GM23338 (cell line): ENCODE results near the gene C2CD3. TPM values are rescaled to one million over a fixed set of nuclear protein-coding genes. Genes with fewer than 3 reads are reported as not detected.

Source experiments
- ATAC-seq: fragments of 200-7000 bp; cut with Tn5 transposase; 3 replicates; pipeline ENCODE4 v1.9.1; 2020
- DNase-seq: peaks from one replicate; pipeline ENCODE4 v3.0.0-alpha.2; 2015; ENCODE audit warnings: low spot score
- H2AFZ ChIP-seq: fragments of 200-600 bp; sonication (generic); 2 replicates; pipeline ENCODE4 v1.8.0; 2016; ENCODE audit warnings: antibody characterized with exemption, mild to moderate bottlenecking, moderate library complexity
- H3F3A ChIP-seq: fragments of 200-600 bp; sonication (generic); replicated peaks from 2 replicates; pipeline ENCODE4 v1.8.0; 2017; ENCODE audit warnings: antibody characterized with exemption, mixed run types, low read depth
- H3K27ac ChIP-seq: fragments of 200-600 bp; sonication (generic); 2 replicates; pipeline ENCODE4 v1.6.1; 2016; ENCODE audit warnings: low read depth
- H3K27me3 ChIP-seq: fragments of 200-600 bp; sonication (generic); 2 replicates; pipeline ENCODE4 v1.8.0; 2016; ENCODE audit warnings: mild to moderate bottlenecking, mixed run types, moderate library complexity; ENCODE audit not compliant: insufficient read depth
- H3K36me3 ChIP-seq: fragments of 200-600 bp; sonication (generic); 2 replicates; pipeline ENCODE4 v1.8.0; 2016; ENCODE audit warnings: mild to moderate bottlenecking; ENCODE audit not compliant: insufficient read depth
- H3K4me1 ChIP-seq: fragments of 200-600 bp; sonication (generic); 2 replicates; pipeline ENCODE4 v1.8.0; 2016; ENCODE audit warnings: mild to moderate bottlenecking, moderate library complexity; ENCODE audit not compliant: insufficient read depth
- H3K4me2 ChIP-seq: fragments of 200-600 bp; sonication (generic); 2 replicates; pipeline ENCODE4 v1.7.1; 2017; ENCODE audit warnings: mixed run types
- H3K4me3 ChIP-seq: fragments of 200-600 bp; sonication (generic); 2 replicates; pipeline ENCODE4 v1.6.1; 2016; ENCODE audit warnings: mixed run types
- H3K79me2 ChIP-seq: fragments of 200-600 bp; sonication (generic); replicated peaks from 2 replicates; pipeline ENCODE4 v1.8.0; 2017; ENCODE audit warnings: mild to moderate bottlenecking; ENCODE audit not compliant: insufficient read depth
- H3K9me2 ChIP-seq: fragments of 200-600 bp; sonication (generic); 2 replicates; pipeline ENCODE4 v1.8.0; 2017; ENCODE audit not compliant: insufficient read depth
- H4K20me1 ChIP-seq: fragments of 200-600 bp; sonication (generic); replicated peaks from 2 replicates; pipeline ENCODE4 v1.8.0; 2017; ENCODE audit warnings: mild to moderate bottlenecking; ENCODE audit not compliant: insufficient read depth
- H3K27ac Mint-ChIP-seq: 2 replicates; pipeline ENCODE4 v1.8.0; 2020; ENCODE audit warnings: inconsistent platforms, mild to moderate bottlenecking, moderate library complexity, mixed read lengths
- H3K27me3 Mint-ChIP-seq: 3 replicates; pipeline ENCODE4 v1.8.0; 2022; ENCODE audit warnings: low read depth, mild to moderate bottlenecking, moderate library complexity, mixed read lengths, inconsistent platforms; ENCODE audit not compliant: insufficient read depth, poor library complexity
- H3K36me3 Mint-ChIP-seq: 3 replicates; pipeline ENCODE4 v1.8.0; 2021; ENCODE audit warnings: low read depth, mild to moderate bottlenecking, inconsistent platforms, moderate library complexity, mixed read lengths
- H3K4me1 Mint-ChIP-seq: 3 replicates; pipeline ENCODE4 v1.8.0; 2020; ENCODE audit warnings: mild to moderate bottlenecking, inconsistent platforms, mixed read lengths
- H3K4me3 Mint-ChIP-seq: 3 replicates; pipeline ENCODE4 v1.8.0; 2021; ENCODE audit warnings: moderate library complexity, mild to moderate bottlenecking, inconsistent platforms, mixed read lengths
- H3K9me3 Mint-ChIP-seq: 3 replicates; pipeline ENCODE4 v1.8.0; 2020; ENCODE audit warnings: moderate library complexity, mild to moderate bottlenecking, inconsistent platforms, mixed read lengths
- CREB1 ChIP-seq: fragments of 250-450 bp; sonication (Bioruptor Pico); IDR thresholded peaks from 2 replicates; pipeline ENCODE4 v1.5.0; 2020; ENCODE audit warnings: low read depth, mild to moderate bottlenecking, moderate library complexity
- ETS1 ChIP-seq: IDR thresholded peaks from 2 replicates; pipeline ENCODE4 v1.6.1; 2016; ENCODE audit warnings: antibody characterized with exemption
- EZH2 ChIP-seq: fragments of 200-600 bp; sonication (generic); IDR thresholded peaks from one replicate; pipeline ENCODE4 v1.8.0; 2017; ENCODE audit warnings: antibody characterized with exemption, mild to moderate bottlenecking, low read depth; ENCODE audit not compliant: unreplicated experiment
- EZH2phosphoT487 ChIP-seq: fragments of 200-600 bp; sonication (generic); IDR thresholded peaks from one replicate; pipeline ENCODE4 v1.8.1; 2018; ENCODE audit warnings: antibody characterized with exemption; ENCODE audit not compliant: unreplicated experiment
- NANOG ChIP-seq: IDR thresholded peaks from 2 replicates; pipeline ENCODE4 v1.6.1; 2016; ENCODE audit warnings: antibody characterized with exemption, borderline replicate concordance
- POLR2AphosphoS5 ChIP-seq: IDR thresholded peaks from 2 replicates; pipeline ENCODE4 v1.6.1; 2016; ENCODE audit warnings: antibody characterized with exemption, low read depth
- REST ChIP-seq: IDR thresholded peaks from one replicate; pipeline ENCODE4 v1.6.1; 2018; ENCODE audit warnings: antibody characterized with exemption; ENCODE audit not compliant: unreplicated experiment
- STAT1 ChIP-seq: IDR thresholded peaks from one replicate; pipeline ENCODE4 v1.6.1; 2016; ENCODE audit warnings: antibody characterized with exemption; ENCODE audit not compliant: unreplicated experiment
- ZNF114 ChIP-seq: fragments of 250-450 bp; sonication (Bioruptor Pico); IDR thresholded peaks from 2 replicates; pipeline ENCODE4 v1.5.0; 2020; ENCODE audit warnings: mild to moderate bottlenecking, moderate library complexity
- ZNF331 ChIP-seq: fragments of 250-450 bp; sonication (Bioruptor Pico); IDR thresholded peaks from 2 replicates; pipeline ENCODE4 v1.5.0; 2020; ENCODE audit warnings: low read depth, mild to moderate bottlenecking, moderate library complexity
- ZNF462 ChIP-seq: fragments of 250-450 bp; sonication (Bioruptor Pico); IDR thresholded peaks from 2 replicates; pipeline ENCODE4 v1.5.0; 2020; ENCODE audit warnings: mild to moderate bottlenecking, moderate library complexity
- polyA plus RNA-seq: library from polyadenylated mRNA; unstranded; fragments of >200 nt; fragmentation: Nextera tagmentation; extraction: Ambion mirVana; gene quantifications from 2 replicates; pipeline ENCODE4 v1.2.1, GENCODE V29; 2016
- total RNA-seq: library from RNA; depleted of rRNA; stranded (reverse); fragments of >200 nt; shearing (Covaris generic); gene quantifications from 2 replicates; pipeline ENCODE4 v1.2.3, GENCODE V29; 2014

The C2CD3 gene
- total and polyA plus RNA-seq, 2 experiments from 2014 or later: 15.5 to 29.5 TPM

- TF ChIP-seq ZNF462 (CRISPR knock-in tag): no peak
Measured at GRCh38 chr11:74020539-74020938, 150.3 kb downstream of the C2CD3 start (continued).

GRCh38 chr11:74019860-74020259, 150.9 kb downstream of the C2CD3 start:
- H3K9me2 ChIP-seq: no peaks in the 10 kb centered on the region; the same call in 1 of the 2 replicates
- H3K4me1 ChIP-seq: no peaks in the 10 kb centered on the region
- Mint-ChIP-seq H3K36me3 (peaks cover 13% of the 10 kb centered on the region), H3K27ac (no peak overlapping the region), H3K27me3 (peaks cover 3% of the 10 kb centered on the region), H3K4me3 (no peak overlapping the region), H3K4me1 (peaks cover 7% of the 10 kb centered on the region), H3K9me3 (no peaks in the 10 kb centered on the region)
- no peaks in the 10 kb centered on the region for H3K27me3 ChIP-seq
- H4K20me1 ChIP-seq: no peaks in the 10 kb centered on the region
- H3K36me3 ChIP-seq: no peaks in the 10 kb centered on the region
- no peaks in the 10 kb centered on the region for H3K79me2 ChIP-seq
- no peaks in the 10 kb centered on the region for H3F3A ChIP-seq
- no peak for DNase-seq
- H3K27ac ChIP-seq: no peak overlapping the region
- H2AFZ ChIP-seq: no peak overlapping the region
- H3K4me3 ChIP-seq: no peak overlapping the region
- H3K4me2 ChIP-seq: no peak overlapping the region
- ATAC-seq: no peak
- TF ChIP-seq ZNF331 (CRISPR knock-in tag) (no peak), ETS1 (no peak), NANOG (no peak), ZNF114 (CRISPR knock-in tag) (no peak), EZH2phosphoT487 (no peak), STAT1 (no peak), POLR2AphosphoS5 (no peak), REST (no peak), CREB1 (CRISPR knock-in tag) (no peak), EZH2 (no peak)
